GM19099 (cell line): Measurements from ENCODE around the gene MRPL55.

Source experiments
- POLR2A ChIP-seq: IDR thresholded peaks from 3 replicates; pipeline ENCODE4 v1.6.1; 2011; ENCODE audit warnings: low read depth; ENCODE audit not compliant: insufficient read length; ENCODE audit errors: extremely low read depth

Gene MRPL55

GRCh38 chr1:228058172-228058948 lies 50.7 kb downstream of the MRPL55 start:
- TF ChIP-seq POLR2A: no peak
